Naive thymus-derived CD8-positive, alpha-beta T cell (primary cell): ENCODE results near the gene ASH1L. TPM values are rescaled to one million over a fixed set of nuclear protein-coding genes. Genes with fewer than 3 reads are reported as not detected.
"Not testable (repeated sequence)": the region's sequence is repeated elsewhere in the genome, so short reads cannot be mapped to it uniquely, and the experiment has no call there.

Experiments
- ATAC-seq, 2 donors: fragments of 150-1000 bp; cut with Tn5 transposase in 1 of 2; sonication (Bioruptor Pico), chemical (Tn5 transposase) in 1 of 2; 1 replicate in 1 of 2; 2 replicates in 1 of 2; pipeline ENCODE4 v1.10.0; 2021; ENCODE audit warnings: mild to moderate bottlenecking in 2 of 2, moderate library complexity in 2 of 2
- POLR2A ChIA-PET: fragments of 350-600 bp; sonication (Branson Sonifier 250); formaldehyde crosslinking; loops from one replicate; lab custom pipeline; 2021; ENCODE audit warnings: antibody characterized with exemption; lab: Charles Lee
- DNase-seq, 10 donors: peaks; one replicate each; pipeline versions ENCODE4 v3.0.0 to v3.0.0-alpha.2; 2020 to 2022
- H3K27ac Mint-ChIP-seq, 10 donors: one replicate each; pipeline ENCODE4 v1.8.0; 2020 to 2022; ENCODE audit warnings: mild to moderate bottlenecking in 10 of 10, mixed read lengths in 10 of 10, moderate library complexity in 4 of 10, inconsistent platforms in 1 of 10
- H3K27me3 Mint-ChIP-seq, 5 donors: one replicate each; pipeline ENCODE4 v1.8.0; 2021 to 2022; ENCODE audit warnings: mixed read lengths in 5 of 5
- H3K36me3 Mint-ChIP-seq, 3 donors: one replicate each; pipeline ENCODE4 v1.8.0; 2020 to 2022; ENCODE audit warnings: mixed read lengths in 3 of 3, mild to moderate bottlenecking in 2 of 3, inconsistent platforms in 1 of 3
- H3K4me1 Mint-ChIP-seq, 4 donors: one replicate each; pipeline ENCODE4 v1.8.0; 2021 to 2022; ENCODE audit warnings: mixed read lengths in 4 of 4
- H3K4me3 Mint-ChIP-seq, 10 donors: one replicate each; pipeline ENCODE4 v1.8.0; 2020 to 2022; ENCODE audit warnings: mild to moderate bottlenecking in 10 of 10, mixed read lengths in 10 of 10, moderate library complexity in 6 of 10, inconsistent platforms in 1 of 10
- H3K9me3 Mint-ChIP-seq, 9 donors: one replicate each; pipeline ENCODE4 v1.8.0; 2020 to 2022; ENCODE audit warnings: mixed read lengths in 9 of 9, mild to moderate bottlenecking in 3 of 9, inconsistent platforms in 1 of 9, moderate library complexity in 1 of 9
- polyA plus RNA-seq, 3 donors: library from polyadenylated mRNA; unstranded; fragments of 300-500 nt; fragmentation: Illumina TruSeq; gene quantifications; one replicate each; pipeline ENCODE4 v1.2.3, GENCODE V29; 2021
- total RNA-seq, 8 experiments: library from RNA in 2 of 8; stranded (reverse) in 2 of 8; gene quantifications; one replicate each; pipeline ENCODE4 v1.2.3 and lab custom pipeline; 2021 to 2026

Gene ASH1L
- total and polyA plus RNA-seq, 5 experiments from 2014 or later = 12.2 to 102 (median 22.0) TPM

DNA sequence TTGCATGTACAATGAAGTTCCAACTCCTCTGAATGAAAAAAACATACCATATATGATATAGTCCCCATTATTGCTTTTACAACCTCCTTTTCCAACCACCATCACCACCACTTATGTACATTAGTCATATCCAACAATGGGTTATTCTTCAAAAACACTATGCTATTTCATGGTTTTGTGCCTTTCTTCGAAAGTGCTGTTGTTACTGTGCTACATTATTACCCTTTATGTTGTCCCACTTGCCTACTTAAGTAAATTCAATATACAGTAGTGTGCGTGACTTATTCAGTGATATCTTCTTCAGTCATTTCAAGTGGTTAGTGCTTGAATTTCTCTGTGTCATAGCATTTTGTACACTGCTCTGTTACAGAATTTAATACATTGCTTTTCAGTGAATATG is 105.3 kb downstream of the ASH1L start:
- POLR2A ChIA-PET = no interaction called here
- H3K27ac Mint-ChIP-seq = peak overlapping the region in 4 of 10 donors; percentile 1 to 36 (median 24)
- no peak for ATAC-seq
- DNase-seq = no peak
- H3K36me3 Mint-ChIP-seq = peaks cover 6 to 75% (median 13%) of the 10 kb centered on the region in 3 donors
- H3K9me3 Mint-ChIP-seq = no peaks in the 10 kb centered on the region
- H3K4me3 Mint-ChIP-seq = no peak overlapping the region
- peaks cover 3 to 17% (median 9%) of the 10 kb centered on the region in 4 donors for H3K4me1 Mint-ChIP-seq
- H3K27me3 Mint-ChIP-seq = no peaks in the 10 kb centered on the region

DNA sequence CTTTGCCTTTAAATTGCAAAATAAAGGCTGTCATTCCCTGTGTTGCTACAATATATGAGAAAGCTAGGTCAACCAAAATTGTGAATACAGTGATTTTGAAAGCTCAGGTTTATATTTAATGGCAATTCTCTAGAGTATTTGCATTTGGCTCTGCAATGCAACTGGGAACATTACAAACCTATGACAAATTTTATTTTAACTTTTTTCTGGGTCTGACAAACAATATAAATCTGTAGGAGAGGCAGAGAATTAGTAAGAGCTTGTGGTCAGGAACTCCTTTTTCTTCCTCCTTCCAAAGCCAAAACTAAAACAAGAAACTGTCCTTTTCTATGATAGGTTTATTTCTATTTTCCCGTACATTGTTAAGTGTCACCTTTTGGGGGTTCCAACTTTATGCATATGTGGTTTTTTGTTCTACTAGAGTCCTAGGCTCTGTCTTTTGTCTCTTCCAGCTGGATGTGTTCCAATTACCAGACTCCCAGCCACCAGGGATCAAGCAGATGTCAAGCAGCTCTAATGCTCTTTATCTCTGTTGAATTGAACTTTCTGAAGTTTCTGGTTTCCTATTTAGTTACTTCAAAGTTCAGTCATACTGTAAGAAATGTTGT is 106.9 kb downstream of the ASH1L start:
- POLR2A ChIA-PET = no interaction called here
- H3K4me3 Mint-ChIP-seq = no peak overlapping the region
- no peak for DNase-seq
- ATAC-seq = no peak
- H3K27me3 Mint-ChIP-seq = no peaks in the 10 kb centered on the region
- H3K27ac Mint-ChIP-seq = peak overlapping the region in 5 of 10 donors; percentile 6 to 36 (median 22)
- no peaks in the 10 kb centered on the region for H3K9me3 Mint-ChIP-seq
- peaks cover 0 to 71% (median 10%) of the 10 kb centered on the region in 3 donors for H3K36me3 Mint-ChIP-seq
- peaks cover 3 to 15% (median 8%) of the 10 kb centered on the region in 4 donors for H3K4me1 Mint-ChIP-seq

DNA sequence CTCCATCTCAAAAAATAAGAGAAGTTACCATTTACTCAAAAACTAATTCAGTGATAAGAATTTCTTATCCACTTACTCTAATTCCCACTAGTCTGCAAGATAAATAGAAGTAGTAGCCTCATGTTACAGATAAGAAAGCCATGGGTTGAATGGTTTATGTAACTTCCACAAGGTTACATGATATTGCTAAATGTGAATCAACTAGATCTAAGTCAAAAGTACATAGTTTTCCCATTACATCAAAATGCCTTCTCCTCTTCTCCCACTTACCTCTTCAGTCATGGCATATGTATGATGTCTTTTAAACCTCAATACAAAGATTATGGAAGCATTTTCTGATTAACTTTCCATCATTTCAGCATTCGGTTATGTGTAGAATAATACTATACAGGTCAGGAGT is 108.5 kb downstream of the ASH1L start:
- ATAC-seq (no peak), DNase-seq (no peak)
- Mint-ChIP-seq H3K4me3 (no peak overlapping the region), H3K36me3 (peaks cover 0 to 73% (median 10%) of the 10 kb centered on the region in 3 donors), H3K4me1 (peaks cover 3 to 15% (median 7%) of the 10 kb centered on the region in 4 donors), H3K9me3 (no peaks in the 10 kb centered on the region), H3K27ac (peak overlapping the region in 2 of 10 donors; percentile 10 to 13), H3K27me3 (no peaks in the 10 kb centered on the region)
- POLR2A ChIA-PET = no interaction called here

DNA sequence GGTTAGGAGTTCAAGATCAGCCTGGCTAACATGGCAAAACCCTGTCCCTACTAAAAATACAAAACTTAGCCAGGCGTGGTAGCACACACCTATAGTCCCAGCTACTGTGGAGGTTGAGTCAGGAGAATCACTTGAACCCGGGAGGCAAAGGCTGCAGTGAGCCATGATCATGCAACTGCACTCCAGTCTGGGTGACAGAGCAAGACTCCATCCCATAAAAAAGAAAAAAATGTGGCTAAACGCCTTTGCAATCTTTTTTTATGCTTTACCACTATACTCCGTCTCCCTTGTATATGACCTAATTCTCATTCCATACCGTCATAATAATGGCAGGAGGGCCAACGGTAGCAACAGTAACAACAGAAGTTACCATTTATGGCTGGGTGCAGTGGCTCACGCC is 109.5 kb downstream of the ASH1L start:
- ATAC-seq = no peak
- POLR2A ChIA-PET = no interaction called here
- Mint-ChIP-seq H3K9me3 (no peaks in the 10 kb centered on the region), H3K4me3 (no peak overlapping the region), H3K4me1 (peaks cover 3 to 15% (median 7%) of the 10 kb centered on the region in 4 donors), H3K36me3 (peaks cover 0 to 75% (median 10%) of the 10 kb centered on the region in 3 donors), H3K27ac (no peak overlapping the region), H3K27me3 (no peaks in the 10 kb centered on the region)
- no peak for DNase-seq

DNA sequence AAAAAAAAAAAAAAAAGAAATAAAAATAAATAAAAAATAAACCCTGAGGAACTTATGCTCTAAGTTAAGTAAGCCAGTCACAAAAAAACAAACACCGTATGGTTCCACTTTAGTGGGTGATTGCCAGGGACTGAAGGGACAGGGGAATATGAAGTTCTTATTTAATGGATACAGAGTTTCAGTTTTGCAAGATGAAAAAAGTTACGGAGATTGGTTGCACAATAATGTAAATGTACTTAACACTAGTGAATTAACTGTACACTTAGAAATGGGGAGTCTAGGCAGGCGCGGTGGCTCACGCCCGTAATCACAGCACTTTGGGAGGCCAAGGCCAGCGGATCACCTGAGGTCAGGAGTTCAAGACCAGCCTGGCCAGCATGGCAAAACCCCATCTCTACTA is 111.4 kb downstream of the ASH1L start:
- H3K4me3 Mint-ChIP-seq = no peak overlapping the region
- no peaks in the 10 kb centered on the region for H3K27me3 Mint-ChIP-seq
- peaks cover 0 to 69% (median 12%) of the 10 kb centered on the region in 3 donors for H3K36me3 Mint-ChIP-seq
- ATAC-seq (no peak), DNase-seq (no peak)
- no peaks in the 10 kb centered on the region for H3K9me3 Mint-ChIP-seq
- H3K4me1 Mint-ChIP-seq = peaks cover 0 to 4% (median 2%) of the 10 kb centered on the region in 4 donors
- no peak overlapping the region for H3K27ac Mint-ChIP-seq
- POLR2A ChIA-PET = interaction anchor here (0.7 kb wide), 1 partner anchor 1864 kb away, joined by 3 read pairs; no protein-coding TSS in a partner anchor

DNA sequence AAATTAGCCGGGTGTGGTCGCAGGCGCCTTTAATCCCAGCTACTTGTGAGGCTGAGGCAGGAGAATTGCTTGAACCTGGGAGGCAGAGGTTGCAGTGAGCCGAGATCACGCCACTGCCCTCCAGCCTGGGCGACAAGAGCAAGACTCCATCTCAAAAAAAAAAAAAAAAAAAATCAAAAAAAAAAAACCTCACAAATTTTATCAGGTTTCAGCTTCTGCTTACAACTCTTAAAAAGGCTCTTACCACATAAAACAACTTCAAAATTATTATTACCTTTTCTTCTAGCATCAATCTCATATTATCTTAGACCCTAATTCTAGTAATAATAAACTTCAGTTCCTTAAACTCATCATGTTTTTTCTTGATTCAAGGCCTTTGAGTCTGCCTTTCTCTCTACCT is 120.2 kb downstream of the ASH1L start:
- H3K4me3 Mint-ChIP-seq = not testable (repeated sequence)
- H3K27ac Mint-ChIP-seq = peak overlapping the region in 7 of 10 donors; percentile 17 to 73 (median 63)

DNA sequence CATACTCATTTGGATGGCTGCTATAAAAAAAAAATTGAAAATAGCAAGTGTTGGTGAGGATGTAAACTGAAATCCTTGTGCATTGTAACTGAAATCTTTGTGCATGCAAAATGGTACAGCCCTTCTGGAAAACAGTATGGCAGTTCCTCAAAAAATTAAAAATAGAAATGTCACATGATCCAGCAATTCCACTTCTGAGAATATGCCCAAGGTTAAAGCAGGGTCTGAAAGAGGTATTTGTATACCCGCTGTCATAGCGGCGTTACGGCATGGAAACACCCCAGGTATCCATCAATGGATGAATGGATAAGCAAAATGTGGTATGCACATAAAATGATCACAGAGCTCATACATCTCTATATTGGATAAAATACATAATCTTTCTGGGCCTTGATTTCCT is 125.2 kb downstream of the ASH1L start:
- Mint-ChIP-seq H3K4me3 (no peak overlapping the region), H3K27ac (peak overlapping the region in 1 of 10 donors; percentile 41), H3K4me1 (peaks cover 0 to 9% (median 4%) of the 10 kb centered on the region in 4 donors), H3K27me3 (no peaks in the 10 kb centered on the region), H3K9me3 (no peaks in the 10 kb centered on the region), H3K36me3 (peaks cover 7 to 67% (median 15%) of the 10 kb centered on the region in 3 donors)
- ATAC-seq (no peak), DNase-seq (no peak)
- POLR2A ChIA-PET = no interaction called here

More for the DNA sequence above, 120.2 kb downstream of the ASH1L start:
- not testable (repeated sequence) for ATAC-seq, DNase-seq, H3K27me3 Mint-ChIP-seq, H3K4me1 Mint-ChIP-seq, H3K9me3 Mint-ChIP-seq
- POLR2A ChIA-PET = interaction anchor here (0.6 to 0.7 kb wide), 2 partner anchors 45 to 198 kb away, joined by 3 to 4 read pairs; no protein-coding TSS in a partner anchor
- peaks cover 7 to 43% (median 8%) of the 10 kb centered on the region in 3 donors for H3K36me3 Mint-ChIP-seq

DNA sequence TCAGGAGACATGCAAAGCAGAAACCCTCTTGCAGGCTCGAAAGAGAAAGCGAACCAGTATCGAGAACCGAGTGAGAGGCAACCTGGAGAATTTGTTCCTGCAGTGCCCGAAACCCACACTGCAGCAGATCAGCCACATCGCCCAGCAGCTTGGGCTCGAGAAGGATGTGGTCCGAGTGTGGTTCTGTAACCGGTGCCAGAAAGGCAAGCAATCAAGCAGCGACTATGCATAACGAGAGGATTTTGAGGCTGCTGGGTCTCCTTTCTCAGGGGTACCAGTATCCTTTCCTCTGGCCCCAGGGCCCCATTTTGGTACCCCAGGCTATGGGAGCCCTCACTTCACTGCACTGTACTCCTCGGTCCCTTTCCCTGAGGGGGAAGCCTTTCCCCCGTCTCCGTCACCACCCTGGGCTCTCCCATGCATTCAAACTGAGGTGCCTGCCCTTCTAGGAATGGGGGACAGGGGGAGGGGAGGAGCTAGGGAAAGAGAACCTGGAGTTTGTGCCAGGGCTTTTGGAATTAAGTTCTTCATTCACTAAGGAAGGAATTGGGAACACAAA is 128.7 kb downstream of the ASH1L start:
- H3K4me3 Mint-ChIP-seq, POLR2A ChIA-PET, ATAC-seq, H3K27me3 Mint-ChIP-seq, DNase-seq, H3K9me3 Mint-ChIP-seq, H3K4me1 Mint-ChIP-seq: not testable (repeated sequence)
- H3K27ac Mint-ChIP-seq = peak overlapping the region in 1 of 10 donors; percentile 9
- H3K36me3 Mint-ChIP-seq = peaks cover 7 to 71% (median 28%) of the 10 kb centered on the region in 3 donors

DNA sequence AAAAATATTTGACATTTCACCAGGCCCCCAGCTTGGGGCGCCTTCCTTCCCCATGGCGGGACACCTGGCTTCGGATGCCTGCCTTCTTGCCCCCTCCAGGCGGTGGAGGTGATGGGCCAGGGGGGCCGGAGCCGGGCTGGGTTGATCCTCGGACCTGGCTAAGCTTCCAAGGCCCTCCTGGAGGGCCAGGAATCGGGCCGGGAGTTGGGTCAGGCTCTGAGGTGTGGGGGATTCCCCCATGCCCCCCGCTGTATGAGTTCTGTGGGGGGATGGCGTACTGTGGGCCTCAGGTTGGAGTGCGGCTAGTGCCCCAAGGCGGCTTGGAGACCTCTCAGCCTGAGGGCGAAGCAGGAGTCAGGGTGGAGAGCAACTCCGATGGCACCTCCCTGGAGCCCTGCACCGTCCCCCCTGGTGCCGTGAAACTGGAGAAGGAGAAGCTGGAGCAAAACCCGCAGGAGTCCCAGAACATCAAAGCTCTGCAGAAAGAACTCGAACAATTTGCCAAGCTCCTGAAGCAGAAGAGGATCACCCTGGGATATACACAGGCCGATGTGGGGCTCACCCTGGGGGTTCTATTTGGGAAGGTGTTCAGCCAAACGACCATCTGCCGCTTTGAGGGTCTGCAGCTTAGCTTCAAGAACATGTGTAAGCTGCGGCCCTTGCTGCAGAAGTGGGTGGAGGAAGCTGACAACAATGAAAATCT is 129.3 kb downstream of the ASH1L start:
- H3K9me3 Mint-ChIP-seq, H3K4me3 Mint-ChIP-seq, H3K4me1 Mint-ChIP-seq, POLR2A ChIA-PET, DNase-seq, ATAC-seq, H3K27ac Mint-ChIP-seq, H3K27me3 Mint-ChIP-seq: not testable (repeated sequence)
- peaks cover 1 to 66% (median 24%) of the 10 kb centered on the region in 3 donors for H3K36me3 Mint-ChIP-seq

DNA sequence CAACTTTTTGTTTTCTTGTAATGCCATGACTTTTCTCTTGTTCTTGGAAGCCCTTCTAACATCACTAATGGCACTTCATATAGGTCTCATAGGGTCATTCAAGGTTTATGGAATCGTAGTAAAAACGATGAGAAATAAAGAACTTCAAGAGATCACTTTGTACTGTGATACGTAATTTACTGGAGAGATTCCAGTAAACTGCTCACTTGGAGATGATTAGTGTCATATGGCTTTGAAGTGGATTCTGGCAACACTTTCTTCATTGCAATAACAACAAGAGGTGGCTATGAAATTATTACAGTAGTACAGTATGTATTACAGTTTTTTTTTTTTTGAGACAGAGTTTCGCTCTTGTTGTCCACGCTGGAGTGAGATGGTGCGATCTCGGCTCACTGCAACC is 138.5 kb downstream of the ASH1L start:
- peak overlapping the region in 1 of 10 donors; percentile 7 for H3K4me3 Mint-ChIP-seq
- H3K36me3 Mint-ChIP-seq = peaks cover 0 to 42% (median 15%) of the 10 kb centered on the region in 3 donors
- POLR2A ChIA-PET = no interaction called here
- peak overlapping the region in 1 of 10 donors; percentile 40 for H3K27ac Mint-ChIP-seq
- H3K27me3 Mint-ChIP-seq = no peaks in the 10 kb centered on the region
- no peaks in the 10 kb centered on the region for H3K9me3 Mint-ChIP-seq
- DNase-seq = no peak
- peaks cover 1 to 9% (median 4%) of the 10 kb centered on the region in 4 donors for H3K4me1 Mint-ChIP-seq
- ATAC-seq = no peak

DNA sequence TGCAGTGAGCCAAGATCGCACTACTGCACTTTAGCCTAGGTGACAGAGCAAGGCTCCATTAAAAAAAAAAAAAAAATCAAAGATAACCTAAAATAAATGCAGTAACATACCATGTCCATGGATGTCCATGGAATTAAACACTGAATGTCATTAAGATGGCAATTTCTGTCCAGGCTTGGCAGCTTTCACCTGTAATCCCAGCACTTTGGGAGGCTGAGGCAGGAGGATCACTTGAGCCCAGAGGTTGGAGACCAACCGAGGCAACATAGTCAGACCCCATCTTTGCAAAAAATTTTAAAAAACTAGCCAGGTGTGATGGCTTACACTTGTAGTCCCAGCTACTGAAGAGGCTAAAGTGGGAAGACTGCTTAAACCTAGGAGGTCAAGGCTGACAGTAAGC is 141.8 kb downstream of the ASH1L start:
- no peaks in the 10 kb centered on the region for H3K27me3 Mint-ChIP-seq
- POLR2A ChIA-PET = interaction anchor here (0.7 kb wide), 1 partner anchor 40 kb away, joined by 4 read pairs; no protein-coding TSS in a partner anchor
- H3K36me3 Mint-ChIP-seq = peaks cover 0 to 55% (median 13%) of the 10 kb centered on the region in 3 donors
- H3K4me1 Mint-ChIP-seq = peaks cover 4 to 9% (median 5%) of the 10 kb centered on the region in 4 donors
- no peak for DNase-seq
- no peaks in the 10 kb centered on the region for H3K9me3 Mint-ChIP-seq
- H3K4me3 Mint-ChIP-seq = no peak overlapping the region
- no peak for ATAC-seq
- no peak overlapping the region for H3K27ac Mint-ChIP-seq

DNA sequence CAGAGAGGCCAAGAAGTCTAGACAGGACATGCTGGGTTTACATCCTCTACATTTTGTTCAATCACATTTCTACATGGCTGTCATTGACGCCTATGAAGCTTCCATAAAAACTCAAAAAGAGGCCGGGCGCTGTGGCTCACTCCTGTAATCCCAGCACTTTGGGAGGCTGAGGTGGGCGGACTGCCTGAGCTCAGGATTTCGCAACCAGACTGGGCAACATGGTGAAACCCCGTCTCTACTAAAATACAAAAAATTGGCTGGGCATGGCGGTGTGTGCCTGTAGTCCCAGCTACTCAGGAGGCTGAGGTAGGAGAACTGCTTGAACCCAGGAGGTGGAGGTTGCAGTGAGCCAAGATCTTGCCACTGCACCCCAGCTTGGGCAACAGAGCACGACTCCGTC is 150.8 kb downstream of the ASH1L start:
- DNase-seq, ATAC-seq, H3K9me3 Mint-ChIP-seq, H3K4me3 Mint-ChIP-seq, POLR2A ChIA-PET, H3K27me3 Mint-ChIP-seq, H3K4me1 Mint-ChIP-seq: not testable (repeated sequence)
- Mint-ChIP-seq H3K27ac (peak overlapping the region in 4 of 10 donors; percentile 29 to 74 (median 50)), H3K36me3 (peaks cover 0 to 74% (median 0%) of the 10 kb centered on the region in 3 donors)

DNA sequence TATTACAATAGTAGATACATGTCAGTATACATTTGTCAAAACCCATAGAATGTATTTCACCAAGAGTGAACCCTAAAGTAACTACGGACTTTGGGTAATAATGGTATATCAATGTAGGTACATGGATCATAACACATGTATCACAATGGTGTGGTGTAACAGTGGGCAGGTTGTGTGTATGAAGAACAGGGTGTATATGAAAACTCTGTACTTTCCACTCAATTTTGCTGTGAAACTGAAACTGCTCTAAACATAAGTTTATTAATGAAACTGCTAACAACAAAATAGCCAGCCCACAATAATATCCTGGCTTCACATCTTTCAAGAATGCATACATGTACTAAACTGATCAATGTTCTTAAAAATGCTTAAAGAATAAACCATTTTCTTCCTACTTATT is 151.7 kb downstream of the ASH1L start:
- Mint-ChIP-seq H3K9me3 (no peaks in the 10 kb centered on the region), H3K36me3 (peaks cover 0 to 73% (median 0%) of the 10 kb centered on the region in 3 donors), H3K4me3 (no peak overlapping the region), H3K4me1 (peaks cover 0 to 2% (median under 1%) of the 10 kb centered on the region in 4 donors), H3K27ac (peak overlapping the region in 3 of 10 donors; percentile 9 to 14 (median 13)), H3K27me3 (no peaks in the 10 kb centered on the region)
- POLR2A ChIA-PET = no interaction called here
- ATAC-seq (no peak), DNase-seq (no peak)
